DMS53 treated with DMSO at 0.1 percent for 48 hours (cell line): ENCODE data around the gene PCED1A.
"Not testable (repeated sequence)": the region's sequence is repeated elsewhere in the genome, so short reads cannot be mapped to it uniquely, and the experiment has no call there.

Source experiments
- DNase-seq: peaks from one replicate; lab custom pipeline; 2025; ENCODE audit not compliant: unreplicated experiment; lab: John Stamatoyannopoulos, UW

Gene PCED1A

GRCh38 chr20:2865630-2866029 lies 25.2 kb upstream of the PCED1A start:
- no peak for DNase-seq

- DNase-seq = no peak
These were observed 24.6 kb upstream of the PCED1A start for GRCh38 chr20:2865101-2865500.

- DNase-seq = no peak
These were observed 24.2 kb upstream of the PCED1A start for GRCh38 chr20:2864626-2865025.

GRCh38 chr20:2859330-2860121 lies 19.1 kb upstream of the PCED1A start:
- DNase-seq = no peak

GRCh38 chr20:2858591-2858990 lies 18.1 kb upstream of the PCED1A start:
- DNase-seq = no peak

- DNase-seq = no peak
These were observed 10.6 kb upstream of the PCED1A start for GRCh38 chr20:2851086-2851485.

- DNase-seq = no peak
These were observed 9.1 kb upstream of the PCED1A start for GRCh38 chr20:2849529-2849928.

DNA sequence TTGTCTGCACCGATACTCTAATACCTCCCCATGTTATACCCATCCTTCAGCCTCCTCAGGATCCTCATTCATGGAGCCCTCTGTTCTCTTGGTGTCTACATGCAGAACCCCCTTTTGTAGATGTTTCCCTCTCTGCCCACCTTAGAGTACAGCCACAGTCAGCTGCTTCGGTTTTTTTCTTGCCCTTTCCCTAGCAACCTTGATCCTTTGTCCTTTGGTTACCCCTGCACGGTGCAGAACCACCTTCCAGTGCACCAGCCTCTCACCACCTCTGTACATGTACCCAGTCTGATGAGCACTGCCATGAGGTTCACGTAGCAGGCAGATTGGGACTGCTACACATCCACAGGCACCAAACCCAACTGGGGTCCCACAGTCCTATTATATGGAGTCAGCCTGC lies 7.3 kb upstream of the PCED1A start:
- no peak for DNase-seq

DNA sequence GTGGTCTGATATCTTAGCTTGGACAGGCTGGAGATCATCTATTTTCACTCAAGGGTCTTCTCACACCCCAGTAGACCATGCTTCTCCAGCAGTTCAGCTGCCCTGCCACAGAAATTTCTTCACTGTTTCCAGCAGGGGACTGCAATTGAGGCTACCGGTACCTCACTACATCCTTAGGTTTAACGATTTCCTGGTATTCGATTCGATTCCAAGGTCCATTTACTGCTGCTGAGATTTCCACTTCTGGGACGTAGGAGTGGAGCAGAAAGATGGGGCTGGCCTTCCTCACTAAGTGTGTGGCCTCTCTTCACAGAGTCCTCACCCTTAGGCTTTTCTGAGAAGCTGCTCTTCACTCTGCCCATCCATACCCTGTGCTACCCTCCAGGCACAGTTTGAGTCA lies 6.2 kb upstream of the PCED1A start:
- no peak for DNase-seq

- DNase-seq = no peak
These were observed 5.2 kb upstream of the PCED1A start for GRCh38 chr20:2845607-2846006.

DNA sequence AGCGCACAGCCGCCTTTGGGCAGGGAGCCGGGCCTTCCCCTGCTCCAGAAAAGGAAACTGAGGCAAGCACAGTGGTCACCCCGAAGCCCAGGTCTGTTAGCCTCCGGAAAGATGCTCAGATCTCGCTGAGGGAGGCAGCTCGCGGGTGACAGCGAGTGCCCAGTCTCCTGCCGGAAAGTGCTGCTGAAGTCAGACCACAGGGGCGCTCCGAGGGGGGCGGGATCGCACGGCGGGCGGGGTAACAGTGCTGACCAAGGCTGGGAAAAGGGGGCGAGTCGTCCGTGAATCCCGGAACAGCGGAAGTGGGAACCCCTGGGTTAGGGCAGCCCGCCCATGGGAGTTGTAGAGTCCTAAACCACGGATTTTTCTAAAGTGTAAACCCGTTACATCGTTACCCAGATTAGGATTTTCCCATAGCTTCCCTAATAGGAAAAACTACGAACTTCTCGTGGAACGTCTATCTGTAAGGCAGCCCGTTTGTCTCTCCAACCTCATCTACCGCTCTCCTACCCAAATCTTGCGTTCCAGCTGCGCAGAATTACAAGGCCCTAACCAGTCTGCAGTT lies 594 bp upstream of the PCED1A start:
- DNase-seq = peak; percentile 33

GRCh38 chr20:2839732-2840137 lies 720 bp downstream of the PCED1A start:
- DNase-seq = no peak

DNA sequence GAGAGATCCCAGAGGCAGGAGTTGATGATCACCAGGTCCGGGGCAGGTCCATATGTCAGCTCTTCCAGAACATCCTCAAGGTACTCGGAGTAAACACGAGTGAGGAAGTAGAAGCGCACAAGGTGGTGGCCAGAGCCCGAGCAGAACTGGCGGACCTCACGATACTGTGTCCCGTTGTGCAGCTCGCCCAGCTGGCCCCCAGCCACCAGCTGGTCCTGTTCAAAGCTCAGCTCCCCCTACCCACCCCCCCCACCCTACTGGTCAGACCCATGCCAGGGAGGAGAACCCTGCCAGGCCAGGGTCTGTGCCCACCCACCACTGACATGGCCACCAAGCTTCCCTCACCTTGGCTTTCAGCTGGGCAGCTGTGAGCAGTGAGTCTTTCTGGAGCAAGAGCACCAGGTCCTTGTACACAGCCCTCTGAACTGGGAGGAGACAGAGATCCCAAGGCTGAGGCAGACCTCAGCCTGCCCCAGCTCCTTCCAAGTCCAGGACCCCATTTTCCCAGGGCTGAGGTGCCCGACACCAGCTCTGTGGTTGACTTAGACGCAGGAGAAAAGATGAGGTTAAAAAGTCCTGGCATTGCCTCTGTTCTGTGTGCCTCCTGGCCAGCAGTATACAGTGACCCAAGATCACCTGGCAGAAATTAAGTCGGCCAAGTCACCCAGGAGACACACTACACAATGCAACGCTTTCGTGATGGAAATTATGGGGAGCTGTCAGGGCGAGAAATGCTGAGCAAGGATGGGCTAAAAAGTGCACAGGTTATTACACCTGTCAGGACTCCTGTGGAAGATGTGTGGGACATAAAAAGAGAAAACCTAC lies 1.4 kb downstream of the PCED1A start:
- no peak for DNase-seq

DNA sequence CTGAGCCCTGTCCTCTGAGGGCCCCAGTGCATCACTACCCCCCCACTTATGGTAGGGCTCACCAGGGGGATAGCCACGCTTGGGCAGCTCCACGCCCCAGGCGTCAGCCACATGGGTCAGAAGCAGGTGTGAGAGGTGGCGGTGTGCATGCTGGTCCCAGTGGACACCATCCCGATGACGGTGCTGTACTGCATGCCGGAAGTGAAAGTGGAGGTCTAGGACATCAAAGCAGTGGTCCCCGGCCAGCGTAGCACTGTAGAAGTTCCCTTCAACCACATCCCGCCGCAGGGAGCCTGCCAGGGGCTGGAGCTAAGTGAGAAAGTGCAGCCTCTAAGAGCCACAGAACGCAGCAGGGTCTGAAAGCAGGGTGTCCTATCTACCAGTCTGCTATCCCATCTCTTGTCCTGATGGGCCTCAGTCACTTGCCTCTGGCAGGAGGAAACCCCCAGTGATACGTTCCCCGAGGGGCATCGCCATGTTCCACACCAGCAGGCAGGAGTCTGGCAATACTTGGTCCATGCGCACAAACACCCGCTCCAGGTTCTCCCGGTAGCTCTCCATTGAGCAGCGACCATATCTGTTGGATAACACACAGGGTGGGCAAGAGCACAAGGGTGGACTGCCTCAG lies 2.2 kb downstream of the PCED1A start:
- no peak for DNase-seq

DNA sequence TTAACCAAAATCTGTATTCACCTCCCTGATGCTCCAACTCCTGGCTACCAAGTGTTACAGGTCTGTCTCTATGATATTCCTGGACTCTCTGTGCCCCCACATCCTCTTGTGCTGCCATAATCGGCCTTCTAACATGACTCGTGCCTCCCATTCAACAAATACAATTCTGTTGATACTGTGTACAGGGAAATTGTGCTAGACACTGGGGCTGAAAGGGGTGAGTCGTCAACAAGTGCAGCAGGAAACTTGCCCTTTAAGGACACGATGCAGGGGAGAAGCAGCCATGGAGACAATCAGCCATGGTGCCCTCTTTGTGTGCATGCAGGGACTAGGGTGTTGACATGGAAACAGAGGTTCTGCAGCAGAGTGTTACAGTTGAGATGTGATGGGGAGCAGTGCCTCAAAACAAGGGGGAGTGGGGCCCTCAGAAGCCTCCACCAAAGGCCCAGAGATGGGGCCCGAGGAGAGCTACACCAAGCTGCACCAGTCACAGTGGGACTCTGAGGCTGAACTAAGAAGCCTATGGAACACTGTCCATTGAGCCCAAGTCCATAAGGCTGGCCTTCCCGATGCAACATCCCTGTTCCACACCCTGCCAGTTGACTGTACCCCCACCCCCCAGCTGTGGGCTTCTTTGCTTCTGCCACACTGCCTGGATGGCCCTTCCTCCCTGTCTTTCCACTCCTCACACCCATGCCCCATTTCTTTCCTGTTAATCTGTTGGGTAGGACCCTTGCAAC lies 3.1 kb downstream of the PCED1A start:
- DNase-seq = no peak

GRCh38 chr20:2836035-2836434 lies 4.4 kb downstream of the PCED1A start:
- no peak for DNase-seq

DNA sequence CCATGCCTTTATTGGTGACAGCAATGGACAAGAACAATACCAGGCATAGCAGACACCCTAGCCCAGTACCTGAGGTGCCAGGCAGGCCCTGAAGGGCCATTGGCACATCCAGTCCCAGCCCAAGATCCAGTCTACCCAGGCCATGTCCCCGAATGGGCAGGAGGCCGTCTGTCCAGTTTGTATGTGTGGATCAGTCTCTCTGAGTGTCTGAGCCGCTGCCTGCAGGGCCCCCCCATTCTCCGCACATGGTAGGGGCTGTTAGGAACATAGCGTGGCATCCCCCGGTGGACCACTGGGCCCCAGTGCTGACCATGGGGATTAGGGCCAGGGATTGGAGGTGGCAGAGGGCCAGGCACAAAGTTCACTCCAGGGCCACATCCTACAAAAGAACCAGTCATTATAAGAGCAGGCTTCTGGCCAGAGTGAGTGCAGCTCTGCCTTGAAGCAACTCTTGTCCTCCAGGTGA lies 5.1 kb downstream of the PCED1A start:
- DNase-seq = no peak

GRCh38 chr20:2834401-2835110 lies 5.9 kb downstream of the PCED1A start:
- no peak for DNase-seq

GRCh38 chr20:2833761-2834160 lies 6.7 kb downstream of the PCED1A start:
- no peak for DNase-seq

GRCh38 chr20:2831206-2831605 lies 9.2 kb downstream of the PCED1A start:
- DNase-seq = not testable (repeated sequence)
